ENCODE measurements around the gene RPS29.

- TF ChIP-seq CTCF (IDR thresholded peaks at IDR 0.05) (no peak), EZH2 (IDR thresholded peaks at IDR 0.05) (no peak)
These were observed 41.1 kb downstream of the RPS29 start for GRCh38 chr14:49545071-49545470.

Measured in neural progenitor cell (in vitro differentiated cells).